ENCODE results near the gene RILPL2. TPM values are rescaled to one million over a fixed set of nuclear protein-coding genes. Genes with fewer than 3 reads are reported as not detected.

RILPL2 gene
- total RNA-seq (1 to 10 TPM; 1.1 to 6.6 (median 4.4) TPM), polyA plus RNA-seq (1 to 10 TPM; 2.5 to 4.4 (median 3.8) TPM)
- long read RNA-seq, donor 1, full-length matches to known transcripts: 2 of 2 reads
- long read RNA-seq, donor 1, partial matches to known transcripts: 0 of 2 reads
- long read RNA-seq, donor 1, other reads (novel, unspliced or antisense): 0 of 2 reads
- long read RNA-seq, donor 2, full-length matches to known transcripts: 1 of 1 reads
- long read RNA-seq, donor 2, partial matches to known transcripts: 0 of 1 reads
- long read RNA-seq, donor 2, other reads (novel, unspliced or antisense): 0 of 1 reads
- long read RNA-seq, donor 3: 0 reads
- long read RNA-seq, donor 4, full-length matches to known transcripts: 8 of 16 reads
- long read RNA-seq, donor 4, partial matches to known transcripts: 0 of 16 reads
- long read RNA-seq, donor 4, other reads (novel, unspliced or antisense): 8 of 16 reads
- long read RNA-seq, donor 5, full-length matches to known transcripts: 21 of 28 reads
- long read RNA-seq, donor 5, partial matches to known transcripts: 2 of 28 reads
- long read RNA-seq, donor 5, other reads (novel, unspliced or antisense): 5 of 28 reads
- long read RNA-seq, donor 6, full-length matches to known transcripts: 9 of 14 reads
- long read RNA-seq, donor 6, partial matches to known transcripts: 1 of 14 reads
- long read RNA-seq, donor 6, other reads (novel, unspliced or antisense): 4 of 14 reads
- long read RNA-seq, donor 7: 0 reads
- long read RNA-seq, donor 8, full-length matches to known transcripts: 4 of 4 reads
- long read RNA-seq, donor 8, partial matches to known transcripts: 0 of 4 reads
- long read RNA-seq, donor 8, other reads (novel, unspliced or antisense): 0 of 4 reads
- long read RNA-seq, donor 9: 0 reads
- long read RNA-seq, donor 10, full-length matches to known transcripts: 1 of 1 reads
- long read RNA-seq, donor 10, partial matches to known transcripts: 0 of 1 reads
- long read RNA-seq, donor 10, other reads (novel, unspliced or antisense): 0 of 1 reads

DNA sequence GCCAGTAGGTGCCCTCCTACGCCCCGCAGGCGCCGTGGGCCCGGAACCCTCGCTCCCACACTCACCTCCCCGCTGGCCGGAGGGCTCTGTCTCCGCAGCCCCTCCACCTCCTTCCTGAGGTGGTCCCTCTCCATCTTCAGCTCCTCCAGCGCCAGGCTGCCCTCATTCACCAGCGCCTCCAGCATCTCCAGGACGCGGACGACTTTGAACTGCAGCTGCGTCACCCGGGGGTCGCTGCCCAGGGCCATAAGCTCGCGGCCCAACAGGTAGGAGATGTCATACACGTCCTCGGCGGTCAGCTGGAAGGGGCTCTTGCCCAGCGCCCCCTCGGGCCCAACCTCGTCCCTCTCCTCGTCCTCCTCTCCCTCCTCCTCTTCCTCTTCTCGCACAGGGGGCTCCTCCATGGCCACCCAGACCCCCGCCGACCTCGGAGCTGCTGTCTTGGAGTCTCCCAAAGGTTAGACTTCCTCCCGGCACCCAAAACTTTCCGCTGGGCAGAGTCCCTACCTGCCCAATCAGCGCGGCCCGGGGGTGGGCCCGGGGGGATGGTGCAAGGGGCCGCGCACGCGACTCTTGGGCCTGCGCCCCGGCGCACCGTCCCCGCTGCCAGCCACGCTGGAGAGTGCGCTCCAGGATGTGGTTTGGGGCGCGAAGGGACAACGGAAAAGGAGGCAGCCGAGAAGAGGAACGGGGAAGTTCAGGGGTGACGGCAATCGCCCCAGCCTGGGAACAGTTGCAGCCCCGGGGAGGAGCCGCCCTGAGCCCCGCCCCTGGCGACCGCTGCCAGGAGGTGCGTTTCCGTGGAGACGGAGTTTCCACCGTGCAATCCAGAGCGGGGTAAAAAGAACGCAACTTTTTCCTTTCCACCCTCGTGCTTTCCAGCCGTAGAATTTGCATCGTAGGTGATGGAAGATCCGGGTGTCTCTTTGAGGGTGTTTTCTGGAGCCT is at the start of gene RILPL2:
TSS of gene RILPL2 (minus strand) at position 668 of the 948 bp plus-strand sequence. CDS start at position 404, 264 bp downstream.
- Histone ChIP-seq H3K27ac (peak within 1 kb of the TSS in 4 of 5 donors; percentile 49 to 88 (median 78)), H3K4me1 (replicated peaks in 1 of 2) (peaks cover 6 to 33% of the 10 kb centered on the region in 2 donors), H3K9me3 (replicated peaks in 1 of 3) (no peaks in the 10 kb centered on the region), H3K4me3 (peak within 1 kb of the TSS; percentile 30 to 84 (median 74)), H3K27me3 (no peaks in the 10 kb centered on the region), H3K36me3 (replicated peaks in 1 of 2) (no peaks in the 10 kb centered on the region)
- peak; percentile 47 to 57 for TF ChIP-seq POLR2A (IDR thresholded peaks at IDR 0.05)
- TF ChIP-seq, protein P1, sequence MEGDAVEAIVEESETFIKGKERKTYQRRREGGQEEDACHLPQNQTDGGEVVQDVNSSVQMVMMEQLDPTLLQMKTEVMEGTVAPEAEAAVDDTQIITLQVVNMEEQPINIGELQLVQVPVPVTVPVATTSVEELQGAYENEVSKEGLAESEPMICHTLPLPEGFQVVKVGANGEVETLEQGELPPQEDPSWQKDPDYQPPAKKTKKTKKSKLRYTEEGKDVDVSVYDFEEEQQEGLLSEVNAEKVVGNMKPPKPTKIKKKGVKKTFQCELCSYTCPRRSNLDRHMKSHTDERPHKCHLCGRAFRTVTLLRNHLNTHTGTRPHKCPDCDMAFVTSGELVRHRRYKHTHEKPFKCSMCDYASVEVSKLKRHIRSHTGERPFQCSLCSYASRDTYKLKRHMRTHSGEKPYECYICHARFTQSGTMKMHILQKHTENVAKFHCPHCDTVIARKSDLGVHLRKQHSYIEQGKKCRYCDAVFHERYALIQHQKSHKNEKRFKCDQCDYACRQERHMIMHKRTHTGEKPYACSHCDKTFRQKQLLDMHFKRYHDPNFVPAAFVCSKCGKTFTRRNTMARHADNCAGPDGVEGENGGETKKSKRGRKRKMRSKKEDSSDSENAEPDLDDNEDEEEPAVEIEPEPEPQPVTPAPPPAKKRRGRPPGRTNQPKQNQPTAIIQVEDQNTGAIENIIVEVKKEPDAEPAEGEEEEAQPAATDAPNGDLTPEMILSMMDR (IDR thresholded peaks at IDR 0.05): peak in 3 of 6 experiments; percentile 2 to 23 (median 4)
- DNase-seq: peak; percentile 87 to 93 (median 89)
- 0 to 3% (median 1%) methylated on average over 6 to 69 of the region's 69 CpGs for WGBS, 4 donors
- intact Hi-C loops (cut with DNase I): no loop called here

DNA sequence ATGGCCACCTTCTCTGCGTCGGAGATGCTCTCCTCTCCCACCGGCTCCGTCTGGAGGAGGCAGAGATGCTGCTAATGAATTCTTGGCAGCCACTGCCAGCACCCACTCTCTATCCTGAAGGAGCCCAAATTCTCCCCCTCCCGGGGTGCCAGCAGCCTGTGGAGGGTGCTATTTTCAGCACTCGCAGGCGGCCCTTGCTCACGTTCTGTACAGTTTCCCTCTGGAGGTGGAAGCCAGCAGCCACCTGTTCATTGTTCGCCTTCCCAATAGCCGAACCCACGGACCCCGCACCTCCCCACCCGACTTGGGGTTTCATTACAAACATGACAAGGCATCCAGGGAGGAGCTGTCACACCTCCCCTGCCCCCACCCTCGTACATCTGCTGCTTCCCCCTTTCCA is 49.3 kb upstream of the RILPL2 start:
- intact Hi-C loops (cut with DNase I): no loop called here
- H3K27me3 ChIP-seq: no peaks in the 10 kb centered on the region
- no peak for DNase-seq
- no peak overlapping the region for H3K27ac ChIP-seq
- no peaks in the 10 kb centered on the region for H3K4me1 ChIP-seq (replicated peaks in 1 of 2)
- no peaks in the 10 kb centered on the region for H3K9me3 ChIP-seq (replicated peaks in 1 of 3)
- TF ChIP-seq POLR2A (IDR thresholded peaks at IDR 0.05): no peak
- TF ChIP-seq, protein P1 (IDR thresholded peaks at IDR 0.05): no peak
- H3K36me3 ChIP-seq (replicated peaks in 1 of 2): no peaks in the 10 kb centered on the region
- H3K4me3 ChIP-seq: no peak overlapping the region
- 79 to 82% (median 80%) methylated on average over 14 of the region's 14 CpGs for WGBS, 4 donors

DNA sequence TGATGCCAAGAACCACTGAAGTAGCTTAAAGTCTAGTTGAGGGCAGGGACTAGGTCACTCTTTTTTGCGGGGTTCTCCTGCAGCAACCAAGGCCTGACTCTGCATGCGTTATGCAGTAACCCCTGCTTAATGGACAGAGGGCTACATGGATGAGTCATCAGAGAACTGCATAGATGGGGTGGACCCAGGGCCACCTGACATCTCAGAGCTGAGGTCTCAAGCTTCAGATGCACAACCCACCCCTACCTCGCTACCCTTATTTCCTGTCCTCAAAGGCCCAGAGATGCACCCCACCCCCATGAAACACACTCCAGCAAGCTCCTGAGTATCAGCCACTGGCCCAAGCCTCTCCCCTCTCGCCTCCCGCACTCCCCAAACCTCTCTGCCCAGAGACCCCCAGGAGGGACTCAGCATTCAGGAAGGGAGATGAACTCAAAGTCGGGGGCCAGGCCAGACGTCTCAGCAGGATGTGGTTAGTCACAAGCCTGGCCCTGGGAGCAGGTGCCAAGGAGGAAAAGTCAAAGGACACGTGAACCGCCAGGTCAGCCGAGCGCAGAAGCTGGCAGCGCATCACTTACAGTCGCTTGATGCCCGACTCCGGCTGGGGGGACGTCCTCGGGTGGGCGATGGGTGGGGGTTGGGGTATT is 47.2 kb upstream of the RILPL2 start:
- DNase-seq: no peak
- TF ChIP-seq, protein P1 (IDR thresholded peaks at IDR 0.05): no peak
- no peak for TF ChIP-seq POLR2A (IDR thresholded peaks at IDR 0.05)
- no peak overlapping the region for H3K27ac ChIP-seq
- no peaks in the 10 kb centered on the region for H3K36me3 ChIP-seq (replicated peaks in 1 of 2)
- H3K9me3 ChIP-seq (replicated peaks in 1 of 3): no peaks in the 10 kb centered on the region
- no peak overlapping the region for H3K4me3 ChIP-seq
- H3K27me3 ChIP-seq: no peaks in the 10 kb centered on the region
- intact Hi-C loops (cut with DNase I): no loop called here
- H3K4me1 ChIP-seq (replicated peaks in 1 of 2): peaks cover 6 to 10% of the 10 kb centered on the region in 2 donors
- 75 to 89% (median 76%) methylated on average over 17 to 18 of the region's 18 CpGs for WGBS, 4 donors
